Neural cell (in vitro differentiated cells): ENCODE results near the gene HACD2. TPM values are rescaled to one million over a fixed set of nuclear protein-coding genes. Genes with fewer than 3 reads are reported as not detected.

ENCODE experiments used
- H2AFZ ChIP-seq: fragments of 200-600, 300-800 bp; sonication (generic), shearing (Covaris generic); 2 replicates; pipeline ENCODE4 v1.6.0; 2014; ENCODE audit warnings: low read depth, mild to moderate bottlenecking, antibody characterized with exemption, low read length, moderate library complexity
- H3F3A ChIP-seq: fragments of 200-600 bp; shearing (Covaris generic); 2 replicates; pipeline ENCODE4 v1.6.1; 2016; ENCODE audit warnings: mild to moderate bottlenecking, moderate library complexity, mixed read lengths, antibody characterized with exemption, low read length; ENCODE audit not compliant: insufficient read depth, poor library complexity, severe bottlenecking
- H3K27ac ChIP-seq: fragments of 200-600, 300-800 bp; sonication (generic), shearing (Covaris generic); 2 replicates; pipeline ENCODE4 v1.5.1; 2014; ENCODE audit warnings: mild to moderate bottlenecking, low read length, moderate library complexity
- H3K27me3 ChIP-seq: fragments of 300-800, 200-600 bp; sonication (generic), shearing (Covaris generic); 2 replicates; pipeline ENCODE4 v1.6.0; 2014; ENCODE audit warnings: mild to moderate bottlenecking, low read depth, low read length, moderate library complexity; ENCODE audit not compliant: insufficient read depth
- H3K36me3 ChIP-seq: fragments of 300-800, 200-600 bp; sonication (generic), shearing (Covaris generic); 2 replicates; pipeline ENCODE4 v1.5.1; 2014; ENCODE audit warnings: mild to moderate bottlenecking, antibody characterized with exemption, low read length, moderate library complexity; ENCODE audit not compliant: insufficient read depth
- H3K4me2 ChIP-seq: fragments of 300-800, 200-600 bp; sonication (generic), shearing (Covaris generic); 2 replicates; pipeline ENCODE4 v1.6.0; 2014; ENCODE audit warnings: mild to moderate bottlenecking, low read length
- H3K4me3 ChIP-seq: fragments of 300-800, 200-600 bp; sonication (generic), shearing (Covaris generic); 2 replicates; pipeline ENCODE4 v1.5.1; 2014; ENCODE audit warnings: mild to moderate bottlenecking, low read length, moderate library complexity
- H3K79me2 ChIP-seq: fragments of 200-600 bp; shearing (Covaris generic); replicated peaks from 2 replicates; pipeline ENCODE4 v1.6.0; 2014; ENCODE audit warnings: mild to moderate bottlenecking, low read length, moderate library complexity; ENCODE audit not compliant: insufficient read depth
- H3K9ac ChIP-seq: fragments of 300-800, 200-600 bp; sonication (generic), shearing (Covaris generic); 2 replicates; pipeline ENCODE4 v1.6.1; 2016; ENCODE audit warnings: mild to moderate bottlenecking, low read length, mixed read lengths
- H3K9me2 ChIP-seq: fragments of 200-600 bp; shearing (Covaris generic); 2 replicates; pipeline ENCODE4 v1.6.1; 2016; ENCODE audit warnings: mild to moderate bottlenecking, low read length, mixed read lengths; ENCODE audit not compliant: insufficient read depth
- H3K9me3 ChIP-seq: fragments of 200-600, 300-800 bp; sonication (generic), shearing (Covaris generic); 2 replicates; pipeline ENCODE4 v1.6.1; 2016; ENCODE audit warnings: mild to moderate bottlenecking, mixed run types, low read length, moderate library complexity, mixed read lengths
- H4K20me1 ChIP-seq: fragments of 200-600 bp; shearing (Covaris generic); 2 replicates; pipeline ENCODE4 v1.6.1; 2016; ENCODE audit warnings: mild to moderate bottlenecking, mixed run types; ENCODE audit not compliant: insufficient read depth
- CTCF ChIP-seq: fragments of 450-650 bp; IDR thresholded peaks from 2 replicates; pipeline ENCODE4 v1.5.1; 2014; ENCODE audit warnings: antibody characterized with exemption, mild to moderate bottlenecking, moderate library complexity; ENCODE audit not compliant: poor library complexity, severe bottlenecking
- EP300 ChIP-seq: fragments of 450-650 bp; conservative IDR thresholded peaks from 2 replicates; pipeline ENCODE4 v1.6.1; 2014; ENCODE audit warnings: antibody characterized with exemption, mild to moderate bottlenecking, moderate library complexity; ENCODE audit not compliant: poor library complexity, severe bottlenecking
- EZH2 ChIP-seq: fragments of 200-600, 300-800 bp; shearing (Covaris generic), sonication (generic); IDR thresholded peaks from 2 replicates; pipeline ENCODE4 v1.6.1; 2014; ENCODE audit warnings: antibody characterized with exemption, low read length, borderline replicate concordance, mild to moderate bottlenecking; ENCODE audit not compliant: insufficient read depth, poor library complexity, severe bottlenecking
- MXI1 ChIP-seq: fragments of 450-650 bp; conservative IDR thresholded peaks from 2 replicates; pipeline ENCODE4 v1.6.1; 2014; ENCODE audit warnings: antibody characterized with exemption, mild to moderate bottlenecking; ENCODE audit not compliant: poor library complexity, severe bottlenecking
- POLR2AphosphoS5 ChIP-seq: IDR thresholded peaks from 2 replicates; pipeline ENCODE4 v1.6.1; 2012
- RAD21 ChIP-seq: fragments of 450-650 bp; conservative IDR thresholded peaks from 2 replicates; pipeline ENCODE4 v1.6.1; 2014; ENCODE audit warnings: antibody characterized with exemption, mild to moderate bottlenecking, moderate library complexity
- REST ChIP-seq: IDR thresholded peaks from 2 replicates; pipeline ENCODE4 v1.6.1; 2012; ENCODE audit warnings: borderline replicate concordance
- SMC3 ChIP-seq: fragments of 450-650 bp; conservative IDR thresholded peaks from 2 replicates; pipeline ENCODE4 v1.6.1; 2014; ENCODE audit warnings: antibody characterized with exemption, mild to moderate bottlenecking, moderate library complexity; ENCODE audit not compliant: poor library complexity
- TAF1 ChIP-seq: IDR thresholded peaks from 2 replicates; pipeline ENCODE4 v1.6.1; 2012; ENCODE audit warnings: low read depth
- polyA plus RNA-seq: library from polyadenylated mRNA; depleted of rRNA; stranded (reverse); fragments of >200 nt; gene quantifications from 2 replicates; pipeline ENCODE4 v1.2.3, GENCODE V29; 2014

Gene HACD2
- polyA plus RNA-seq, 1 donor from 2014 or later, result 28.0 TPM

- TF ChIP-seq SMC3 (no peak), POLR2AphosphoS5 (no peak), TAF1 (no peak), MXI1 (no peak), CTCF (no peak), EP300 (no peak), REST (no peak), EZH2 (no peak), RAD21 (no peak)
- no peak overlapping the region for H3K4me2 ChIP-seq
- no peak overlapping the region for H3K27ac ChIP-seq
- no peaks in the 10 kb centered on the region for H3K36me3 ChIP-seq
- H3K9ac ChIP-seq, result no peak overlapping the region
- no peaks in the 10 kb centered on the region for H4K20me1 ChIP-seq
- no peaks in the 10 kb centered on the region for H3F3A ChIP-seq
- H3K9me3 ChIP-seq, result no peaks in the 10 kb centered on the region
- no peak overlapping the region for H2AFZ ChIP-seq
- no peaks in the 10 kb centered on the region for H3K27me3 ChIP-seq
- no peaks in the 10 kb centered on the region for H3K9me2 ChIP-seq
- no peaks in the 10 kb centered on the region for H3K79me2 ChIP-seq
- H3K4me3 ChIP-seq, result no peak overlapping the region
Observed at GRCh38 chr3:123564056-123564455, 20.8 kb downstream of the HACD2 start.

GRCh38 chr3:123562547-123562946 lies 22.3 kb downstream of the HACD2 start:
- Histone ChIP-seq H3K9me2 (no peaks in the 10 kb centered on the region), H3F3A (no peaks in the 10 kb centered on the region), H3K4me3 (no peak overlapping the region), H3K27me3 (no peaks in the 10 kb centered on the region), H3K9me3 (no peaks in the 10 kb centered on the region), H3K9ac (no peak overlapping the region), H3K4me2 (no peak overlapping the region), H3K79me2 (no peaks in the 10 kb centered on the region), H3K36me3 (no peaks in the 10 kb centered on the region), H4K20me1 (no peaks in the 10 kb centered on the region), H3K27ac (no peak overlapping the region), H2AFZ (no peak overlapping the region)
- TF ChIP-seq CTCF (no peak), SMC3 (no peak), TAF1 (no peak), POLR2AphosphoS5 (no peak), REST (no peak), RAD21 (no peak), EZH2 (no peak), MXI1 (no peak), EP300 (no peak)
